C4-2B (cell line): ENCODE data around the gene SYNDIG1.

Experiments
- H3K27ac ChIP-seq: fragments of 450-650 bp; 2 replicates; pipeline ENCODE4 v1.5.1; 2017
- ZFX ChIP-seq: fragments of 450-650 bp; IDR thresholded peaks from 2 replicates; pipeline ENCODE4 v1.6.1; 2017
- TF ChIP-seq, protein P1 (sequence below): fragments of 450-650 bp; conservative IDR thresholded peaks from 2 replicates; pipeline ENCODE4 v1.5.1; 2017; ENCODE audit warnings: mild to moderate bottlenecking

The SYNDIG1 gene

DNA sequence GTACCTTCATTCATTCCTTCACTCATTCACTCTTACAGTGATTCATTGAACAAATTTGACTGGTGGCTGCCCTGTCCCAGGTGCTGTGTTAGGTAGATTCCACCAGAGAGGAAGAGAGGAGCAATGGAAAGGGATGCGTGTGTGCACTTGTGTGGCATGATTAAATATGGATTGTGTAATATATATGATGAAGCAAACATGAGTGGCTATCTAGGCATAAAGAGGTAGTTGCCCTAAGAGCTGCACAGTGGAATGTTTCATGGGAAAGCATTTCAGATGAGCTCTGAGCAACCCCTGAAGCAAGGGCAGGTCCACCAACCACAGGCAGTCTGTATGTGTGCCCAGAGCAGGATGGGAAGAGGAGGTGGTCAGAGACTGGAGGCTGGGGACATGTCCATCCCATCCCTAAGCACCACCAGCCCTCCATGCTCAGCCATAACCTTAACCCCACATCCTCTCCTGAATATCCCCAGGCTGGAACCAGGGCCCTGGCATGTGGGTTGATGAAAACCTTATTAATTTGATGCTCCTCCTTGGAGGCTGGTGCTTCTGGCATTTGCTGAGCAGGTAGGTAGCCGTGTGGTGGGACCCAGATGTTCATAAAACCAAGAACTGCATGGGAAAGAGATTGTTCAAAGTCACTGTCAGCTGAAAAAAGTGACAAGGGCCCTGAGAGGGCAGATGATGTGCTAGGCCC lies 226.2 kb downstream of the SYNDIG1 start:
- H3K27ac ChIP-seq: no peak overlapping the region
- TF ChIP-seq, protein P1, sequence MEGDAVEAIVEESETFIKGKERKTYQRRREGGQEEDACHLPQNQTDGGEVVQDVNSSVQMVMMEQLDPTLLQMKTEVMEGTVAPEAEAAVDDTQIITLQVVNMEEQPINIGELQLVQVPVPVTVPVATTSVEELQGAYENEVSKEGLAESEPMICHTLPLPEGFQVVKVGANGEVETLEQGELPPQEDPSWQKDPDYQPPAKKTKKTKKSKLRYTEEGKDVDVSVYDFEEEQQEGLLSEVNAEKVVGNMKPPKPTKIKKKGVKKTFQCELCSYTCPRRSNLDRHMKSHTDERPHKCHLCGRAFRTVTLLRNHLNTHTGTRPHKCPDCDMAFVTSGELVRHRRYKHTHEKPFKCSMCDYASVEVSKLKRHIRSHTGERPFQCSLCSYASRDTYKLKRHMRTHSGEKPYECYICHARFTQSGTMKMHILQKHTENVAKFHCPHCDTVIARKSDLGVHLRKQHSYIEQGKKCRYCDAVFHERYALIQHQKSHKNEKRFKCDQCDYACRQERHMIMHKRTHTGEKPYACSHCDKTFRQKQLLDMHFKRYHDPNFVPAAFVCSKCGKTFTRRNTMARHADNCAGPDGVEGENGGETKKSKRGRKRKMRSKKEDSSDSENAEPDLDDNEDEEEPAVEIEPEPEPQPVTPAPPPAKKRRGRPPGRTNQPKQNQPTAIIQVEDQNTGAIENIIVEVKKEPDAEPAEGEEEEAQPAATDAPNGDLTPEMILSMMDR: no peak
- no peak for TF ChIP-seq ZFX

DNA sequence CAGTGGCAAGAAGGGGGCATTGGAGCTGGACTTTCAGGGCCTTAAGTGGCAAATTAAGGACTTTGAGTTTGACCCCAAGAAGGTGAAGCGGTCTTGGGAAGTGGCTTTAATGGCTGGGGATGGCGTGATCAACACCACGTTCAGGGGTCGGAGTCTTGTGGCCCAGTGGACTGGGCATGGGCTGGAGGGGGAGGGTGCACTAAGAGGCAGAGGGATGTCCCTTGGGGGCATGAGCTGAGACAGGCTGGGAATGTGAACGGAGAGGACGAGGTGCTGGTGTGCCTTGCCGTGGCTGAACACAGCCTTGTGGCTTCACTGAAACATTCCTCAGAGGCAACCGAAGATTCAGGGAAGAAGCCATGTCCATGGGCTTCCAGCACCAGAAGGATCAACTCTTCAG lies 227.0 kb downstream of the SYNDIG1 start:
- no peak overlapping the region for H3K27ac ChIP-seq
- TF ChIP-seq, protein P1: no peak
- no peak for TF ChIP-seq ZFX

DNA sequence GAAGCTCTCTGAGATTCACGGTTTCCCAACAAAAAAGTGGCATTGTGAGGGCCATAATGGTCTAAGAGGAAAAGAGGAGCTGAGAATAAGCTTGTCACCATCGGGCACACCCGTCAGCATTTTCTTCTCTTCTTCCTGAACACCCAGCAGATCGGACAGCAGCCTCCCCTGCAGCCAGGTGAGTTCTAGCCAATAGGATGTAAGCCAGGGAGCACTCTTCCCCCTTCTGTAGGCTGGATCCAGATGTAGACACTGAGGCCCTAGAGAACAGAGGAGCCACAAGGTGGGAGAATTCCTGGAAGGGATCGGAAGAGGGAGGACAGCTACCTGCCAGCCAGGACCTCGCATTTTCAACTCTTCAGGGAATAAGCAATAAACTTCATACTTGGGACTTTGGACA lies 228.0 kb downstream of the SYNDIG1 start:
- no peak overlapping the region for H3K27ac ChIP-seq
- no peak for TF ChIP-seq ZFX
- TF ChIP-seq, protein P1: no peak

DNA sequence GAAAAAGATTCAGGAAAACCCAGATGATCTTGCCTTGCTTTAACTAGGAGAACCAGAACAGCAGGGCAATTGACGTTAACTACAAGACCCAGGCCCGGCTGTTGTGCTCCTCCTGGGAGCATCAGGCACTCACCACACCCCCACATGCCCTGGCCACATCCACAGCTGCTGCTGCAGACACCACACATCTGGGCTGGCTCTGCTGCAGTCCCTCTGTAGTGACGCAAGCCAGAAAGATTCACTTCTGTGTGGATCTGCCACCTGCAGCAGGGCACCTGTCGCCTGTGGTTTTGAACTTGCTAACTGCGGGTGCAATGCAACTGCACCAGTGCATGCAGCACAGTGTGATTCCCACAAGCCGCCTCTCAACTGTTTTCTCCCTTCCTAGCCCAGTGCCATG lies 228.8 kb downstream of the SYNDIG1 start:
- no peak for TF ChIP-seq ZFX
- TF ChIP-seq, protein P1: no peak
- no peak overlapping the region for H3K27ac ChIP-seq

DNA sequence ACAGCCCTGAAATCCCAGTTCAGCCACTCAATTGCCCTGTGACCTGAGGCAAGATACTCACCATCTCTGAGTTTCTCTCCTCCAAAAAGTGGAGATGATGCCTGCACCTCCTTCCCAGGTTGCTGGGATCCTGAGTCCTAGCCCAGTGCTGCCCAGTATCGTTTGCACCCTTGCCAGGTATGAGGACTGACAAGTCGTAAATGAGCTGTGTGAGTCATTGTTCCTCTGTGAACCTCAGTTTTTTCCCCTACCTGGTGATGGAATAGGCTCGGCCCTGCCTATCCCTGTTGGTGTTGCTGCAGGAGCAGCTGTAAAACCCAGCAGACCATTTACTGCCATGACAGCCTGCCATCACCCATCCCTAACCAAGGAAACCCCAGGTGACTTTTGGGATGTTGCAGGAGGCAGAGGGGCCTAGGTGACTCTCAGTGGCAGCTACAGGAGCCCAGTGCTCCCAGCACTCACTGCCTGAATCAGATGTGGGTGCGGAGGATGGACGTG lies 229.3 kb downstream of the SYNDIG1 start:
- no peak overlapping the region for H3K27ac ChIP-seq
- no peak for TF ChIP-seq ZFX
- TF ChIP-seq, protein P1: no peak

- no peak for TF ChIP-seq ZFX
- TF ChIP-seq, protein P1: no peak
- no peak overlapping the region for H3K27ac ChIP-seq
These were observed 230.1 kb downstream of the SYNDIG1 start for GRCh38 chr20:24699321-24700165.

GRCh38 chr20:24700166-24700860 lies 230.9 kb downstream of the SYNDIG1 start:
- no peak overlapping the region for H3K27ac ChIP-seq
- no peak for TF ChIP-seq ZFX
- TF ChIP-seq, protein P1: no peak
